HG03457 (cell line): ENCODE results near the gene CHTF8.
"Not testable (repeated sequence)": the region's sequence is repeated elsewhere in the genome, so short reads cannot be mapped to it uniquely, and the experiment has no call there.

Experiments used
- ATAC-seq: cut with Tn5 transposase; IDR thresholded peaks from one replicate; pipeline ENCODE4 v1.9.1; 2021; ENCODE audit warnings: moderate number of reproducible peaks; ENCODE audit not compliant: unreplicated experiment

CHTF8 gene

DNA sequence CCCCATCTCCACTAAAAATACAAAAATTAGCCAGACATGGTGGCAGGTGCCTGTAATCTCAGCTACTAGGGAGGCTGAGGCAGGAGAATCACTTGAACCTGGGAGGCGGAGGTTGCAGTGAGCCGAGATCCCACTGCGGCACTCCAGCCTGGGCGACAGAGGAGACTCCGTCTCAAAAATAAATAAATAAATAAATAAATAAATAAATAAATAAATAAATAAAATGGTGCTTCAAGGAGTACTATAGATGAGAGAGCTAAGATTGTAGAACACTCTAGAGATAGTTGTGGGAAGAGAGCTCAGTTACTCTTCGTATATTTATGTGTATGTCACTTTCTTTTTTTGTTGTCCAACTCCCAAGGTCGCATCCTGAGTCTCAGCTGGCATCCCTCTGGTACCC is 7.1 kb upstream of the CHTF8 start:
- ATAC-seq = not testable (repeated sequence)

DNA sequence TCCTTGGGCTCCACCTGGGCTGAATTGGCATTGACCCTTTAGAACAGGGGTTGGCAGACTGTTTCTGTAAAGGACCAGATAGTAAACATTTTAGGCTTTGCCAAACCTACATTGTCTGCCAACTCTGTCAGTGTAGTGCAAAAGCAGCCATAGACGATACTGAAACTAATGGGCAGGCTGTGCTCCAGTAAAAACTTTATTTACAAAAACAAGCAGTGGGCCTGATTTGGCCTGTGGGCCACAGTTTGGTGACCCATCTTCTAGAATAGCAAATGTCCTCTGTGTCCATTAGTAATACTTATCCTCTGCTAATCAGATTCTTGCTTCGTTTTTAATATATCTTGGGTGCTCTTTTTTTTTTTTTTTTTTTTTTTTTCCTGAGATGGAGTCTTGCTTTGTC is 6.2 kb upstream of the CHTF8 start:
- ATAC-seq = no peak

- no peak for ATAC-seq
Measured at GRCh38 chr16:69133373-69133954, 1.1 kb upstream of the CHTF8 start.

DNA sequence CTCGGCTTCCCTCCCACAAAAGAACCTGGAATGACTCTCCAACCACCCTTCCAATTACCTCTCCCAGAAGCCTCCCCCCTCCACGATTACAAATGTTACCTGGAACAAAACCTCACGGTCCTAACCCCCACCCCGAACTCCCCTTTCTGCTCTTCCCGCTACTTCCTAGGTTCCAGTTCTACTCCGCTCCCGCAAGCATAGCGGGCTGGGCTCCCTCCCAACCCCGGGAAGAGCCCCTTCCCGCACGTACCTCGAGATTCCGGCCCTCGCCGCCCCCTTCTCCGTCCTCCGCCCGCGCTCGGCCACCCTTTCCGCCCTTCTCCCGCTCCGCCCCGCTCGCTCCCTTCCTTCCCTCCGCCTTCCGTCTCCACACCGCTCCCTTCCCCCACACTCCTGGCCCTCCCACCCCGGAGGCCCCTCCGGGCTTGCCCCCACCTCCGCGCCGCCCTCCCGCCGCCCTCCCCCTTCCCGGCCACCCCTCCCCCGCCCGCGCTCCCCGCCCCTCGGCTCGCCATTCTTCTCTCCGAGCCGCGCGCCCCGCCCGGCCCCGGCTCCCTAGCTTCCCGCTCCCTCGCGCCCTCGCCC is 457 bp downstream of the CHTF8 start:
- ATAC-seq = peak; percentile 37

DNA sequence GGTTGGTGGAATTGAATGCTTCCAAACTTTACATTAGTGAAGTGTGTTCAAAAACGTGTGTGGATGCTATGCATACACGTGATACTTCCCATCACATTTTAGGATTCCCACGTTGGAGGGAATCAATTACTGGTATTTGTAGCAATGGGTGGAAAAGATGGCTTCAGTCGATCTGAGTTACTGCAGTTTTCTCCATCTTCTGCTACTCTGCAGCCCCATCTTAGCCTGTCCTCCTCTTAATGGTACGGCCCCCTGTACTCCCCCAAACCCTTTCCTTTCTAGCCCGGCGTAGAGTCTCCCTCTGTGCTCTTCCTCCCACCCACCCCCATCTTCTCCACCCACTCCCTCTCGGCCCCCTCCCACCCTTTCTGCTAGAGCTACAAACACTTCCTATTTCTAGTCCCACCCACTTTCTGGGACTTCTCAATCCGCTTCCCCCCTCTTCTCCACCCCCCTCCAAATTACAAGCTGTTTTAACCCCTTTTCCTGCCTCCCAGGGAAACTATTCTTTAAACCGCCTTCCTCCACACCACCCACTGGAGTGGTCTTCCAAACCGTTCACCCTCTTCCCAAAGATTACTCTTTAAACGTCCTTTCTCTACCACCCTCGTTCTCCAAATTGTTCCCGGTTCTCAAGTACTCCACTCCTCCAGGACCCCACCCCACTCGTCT is 1.1 kb downstream of the CHTF8 start:
- ATAC-seq = no peak

- no peak for ATAC-seq
Measured at GRCh38 chr16:69130461-69130860, 1.9 kb downstream of the CHTF8 start.

DNA sequence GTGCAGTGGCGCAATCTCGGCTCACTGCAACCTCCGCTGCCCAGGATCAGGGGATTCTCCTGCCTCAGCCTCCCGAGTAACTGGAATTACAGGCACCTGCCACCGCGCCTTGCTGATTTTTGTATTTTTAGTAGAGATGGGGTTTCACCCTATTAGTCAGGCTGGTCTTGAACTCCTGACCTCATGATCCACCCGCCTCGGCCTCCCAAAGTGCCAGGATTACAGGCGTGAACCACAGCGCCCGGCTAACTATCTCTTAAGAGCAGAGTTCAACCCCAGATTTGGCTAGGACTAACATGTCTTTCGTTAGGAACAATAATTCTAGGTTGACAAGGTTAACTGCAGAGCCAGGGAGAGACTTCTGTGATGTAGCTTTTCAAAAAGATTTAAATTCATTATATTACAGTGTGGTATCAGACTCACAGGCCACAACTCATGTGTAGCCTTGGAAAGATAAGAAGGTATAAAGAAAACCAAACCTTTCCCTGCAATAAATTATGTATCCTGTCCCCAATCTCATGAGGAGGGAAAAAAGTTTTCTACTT is 4.3 kb downstream of the CHTF8 start:
- ATAC-seq = no peak

DNA sequence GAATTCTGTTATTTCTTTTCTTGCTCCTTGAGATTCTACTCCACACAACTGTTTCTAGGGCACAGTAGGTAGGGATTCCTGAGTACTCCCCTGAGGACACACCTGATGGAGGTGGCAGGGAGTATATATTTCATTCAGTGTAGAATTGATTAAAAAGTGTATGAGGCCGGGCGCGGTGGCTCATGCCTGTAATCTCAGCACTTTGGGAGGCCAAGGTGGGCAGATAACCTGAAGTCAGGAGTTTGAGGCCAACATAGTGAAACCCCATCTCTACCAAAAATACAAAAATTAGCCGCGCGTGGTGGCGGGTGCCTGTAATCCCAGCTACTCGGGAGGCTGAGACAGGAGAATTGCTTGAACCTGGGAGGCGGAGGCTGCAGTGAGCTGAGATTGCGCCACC is 5.6 kb downstream of the CHTF8 start:
- not testable (repeated sequence) for ATAC-seq

DNA sequence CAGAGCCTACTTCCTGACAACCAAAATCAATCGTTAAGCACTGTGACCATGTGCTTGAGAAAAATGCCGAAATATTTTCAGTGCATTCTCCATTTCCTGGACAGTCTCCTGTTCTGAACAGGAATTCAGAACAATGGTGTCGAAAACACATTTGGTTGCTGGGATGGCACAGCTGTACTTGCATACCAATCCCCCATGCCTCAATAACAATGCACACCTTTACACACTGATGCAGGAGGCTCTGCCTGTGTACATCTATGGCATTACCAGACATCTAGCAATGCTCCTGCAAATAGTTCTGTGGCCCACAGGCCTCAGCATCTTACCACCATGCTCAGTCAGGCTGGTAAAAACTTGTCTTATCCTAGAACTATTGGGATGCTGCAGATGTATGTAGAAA is 6.2 kb downstream of the CHTF8 start:
- no peak for ATAC-seq

- ATAC-seq = not testable (repeated sequence)
Measured at GRCh38 chr16:69124961-69125360, 7.4 kb downstream of the CHTF8 start.

DNA sequence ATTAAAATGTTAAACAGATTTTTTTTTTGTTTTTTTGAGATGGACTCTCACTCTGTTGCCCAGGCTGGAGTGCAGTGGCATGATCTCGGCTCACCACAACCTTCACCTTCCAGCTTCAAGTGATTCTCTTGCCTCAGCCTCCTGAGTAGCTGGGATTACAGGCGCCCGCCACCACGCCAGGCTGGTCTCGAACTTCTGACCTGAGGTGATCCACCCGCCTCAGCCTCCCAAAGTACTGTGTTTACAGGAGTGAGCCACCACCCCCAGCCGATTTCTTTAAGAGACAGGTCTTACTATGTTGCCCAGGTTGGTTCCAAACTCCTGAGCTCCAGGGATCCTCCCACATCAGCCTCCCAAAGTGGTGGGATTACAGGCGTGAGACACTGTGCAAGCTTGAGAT is 8.0 kb downstream of the CHTF8 start:
- ATAC-seq = not testable (repeated sequence)

DNA sequence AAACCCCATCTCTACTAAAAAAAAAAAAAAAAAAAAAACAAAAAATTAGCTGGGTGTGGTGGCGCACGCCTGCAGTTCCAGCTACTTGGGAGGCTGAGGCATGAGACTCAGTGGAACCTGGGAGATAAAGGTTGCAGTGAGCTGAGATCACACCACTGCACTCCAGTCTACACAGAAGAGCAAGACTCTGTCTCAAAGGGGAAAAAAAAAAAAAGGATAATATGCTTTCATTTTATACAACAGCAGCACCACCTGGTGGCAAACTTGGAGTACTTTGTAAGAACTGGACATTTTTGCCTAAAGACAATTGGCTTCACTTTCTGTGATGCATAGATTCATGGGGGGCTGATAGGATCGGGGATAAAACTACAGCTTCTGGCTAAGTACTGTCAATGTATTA is 8.5 kb downstream of the CHTF8 start:
- no peak for ATAC-seq

GRCh38 chr16:69120096-69120664 is 12.2 kb downstream of the CHTF8 start:
- no peak for ATAC-seq

DNA sequence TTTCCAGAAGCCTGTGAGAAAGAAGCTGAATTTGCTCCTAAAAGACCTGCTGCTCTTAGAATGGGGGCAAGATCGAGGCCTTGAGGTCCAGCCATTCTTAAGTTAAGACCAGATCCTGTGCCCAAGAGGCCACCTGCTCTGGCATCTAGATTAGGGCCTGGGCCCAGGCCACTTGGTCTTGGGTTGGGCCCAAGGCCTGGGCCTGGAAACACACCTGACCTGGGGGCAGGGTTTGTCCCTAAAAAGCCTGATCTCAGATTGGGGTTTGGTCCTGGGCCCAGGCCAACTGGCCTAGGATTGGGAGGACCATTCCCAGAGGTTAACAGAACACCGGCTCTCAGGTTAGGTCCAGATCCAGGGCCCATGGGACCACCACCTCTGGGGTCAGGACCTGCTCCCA is 12.9 kb downstream of the CHTF8 start:
- ATAC-seq = no peak

GRCh38 chr16:69118994-69119393 is 13.4 kb downstream of the CHTF8 start:
- ATAC-seq = no peak

DNA sequence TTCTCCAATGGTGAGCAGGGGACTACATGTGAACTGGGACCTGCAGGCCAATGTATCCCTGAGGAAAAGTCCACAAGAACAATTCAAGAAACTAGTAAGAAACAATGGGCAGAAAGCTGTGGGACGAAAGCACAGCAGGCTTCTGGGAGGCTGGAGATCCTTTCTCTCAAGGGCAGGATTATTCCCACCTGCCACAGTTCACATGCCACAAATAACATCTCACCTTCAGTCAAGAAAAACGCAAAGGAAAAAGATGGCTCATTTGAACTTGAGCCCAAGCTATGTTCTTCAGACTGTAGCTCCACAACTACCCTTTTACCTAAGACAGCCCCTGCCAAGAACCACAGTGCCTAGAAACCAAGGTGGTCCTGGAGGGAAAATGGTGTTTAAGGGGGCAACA is 13.9 kb downstream of the CHTF8 start:
- no peak for ATAC-seq

DNA sequence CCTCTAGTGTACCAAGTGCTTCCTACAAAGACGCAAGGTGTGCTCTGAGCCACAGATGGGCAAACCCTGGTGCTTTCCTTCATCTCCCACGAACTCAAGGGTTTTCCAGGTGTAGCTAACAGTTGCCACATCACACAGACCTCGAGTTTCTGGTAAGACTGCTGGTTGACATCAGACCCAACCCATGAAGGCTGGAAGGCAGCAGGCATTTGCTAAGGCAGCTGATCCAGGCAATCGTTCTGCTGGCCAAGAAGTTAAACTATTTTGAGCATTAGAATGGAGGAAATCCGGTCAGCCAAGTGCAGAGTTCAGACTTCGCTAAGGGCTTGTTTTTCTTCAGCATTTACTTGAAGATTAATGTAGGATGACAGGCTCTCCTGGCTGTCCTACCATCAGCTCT is 15.5 kb downstream of the CHTF8 start:
- no peak for ATAC-seq

- ATAC-seq = no peak
Measured at GRCh38 chr16:69116256-69116875, 16.0 kb downstream of the CHTF8 start.

GRCh38 chr16:69115837-69116236 is 16.6 kb downstream of the CHTF8 start:
- no peak for ATAC-seq

DNA sequence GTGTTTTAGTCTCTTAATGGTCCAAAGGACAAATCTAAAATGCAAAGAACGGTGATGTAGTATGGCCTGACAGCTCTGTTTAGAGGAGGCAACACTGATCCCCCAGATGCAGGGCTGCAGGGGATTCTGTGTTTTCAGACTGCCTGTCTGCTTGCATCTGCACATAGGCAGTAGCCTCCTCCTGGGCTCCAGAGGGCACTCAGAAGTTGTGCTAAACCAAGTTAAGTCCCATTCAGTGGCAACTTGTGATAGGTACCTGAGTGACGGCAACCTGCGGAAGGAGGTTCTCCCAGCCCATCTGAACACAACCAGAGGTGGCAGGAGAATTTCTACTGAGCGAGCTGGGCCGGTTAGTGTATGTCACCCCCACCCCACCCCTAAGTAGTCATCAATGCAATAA is 17.0 kb downstream of the CHTF8 start:
- no peak for ATAC-seq

- ATAC-seq = no peak
Measured at GRCh38 chr16:69114976-69115355, 17.4 kb downstream of the CHTF8 start.
